ENCODE results near the gene HOXC6.

The HOXC6 gene

DNA sequence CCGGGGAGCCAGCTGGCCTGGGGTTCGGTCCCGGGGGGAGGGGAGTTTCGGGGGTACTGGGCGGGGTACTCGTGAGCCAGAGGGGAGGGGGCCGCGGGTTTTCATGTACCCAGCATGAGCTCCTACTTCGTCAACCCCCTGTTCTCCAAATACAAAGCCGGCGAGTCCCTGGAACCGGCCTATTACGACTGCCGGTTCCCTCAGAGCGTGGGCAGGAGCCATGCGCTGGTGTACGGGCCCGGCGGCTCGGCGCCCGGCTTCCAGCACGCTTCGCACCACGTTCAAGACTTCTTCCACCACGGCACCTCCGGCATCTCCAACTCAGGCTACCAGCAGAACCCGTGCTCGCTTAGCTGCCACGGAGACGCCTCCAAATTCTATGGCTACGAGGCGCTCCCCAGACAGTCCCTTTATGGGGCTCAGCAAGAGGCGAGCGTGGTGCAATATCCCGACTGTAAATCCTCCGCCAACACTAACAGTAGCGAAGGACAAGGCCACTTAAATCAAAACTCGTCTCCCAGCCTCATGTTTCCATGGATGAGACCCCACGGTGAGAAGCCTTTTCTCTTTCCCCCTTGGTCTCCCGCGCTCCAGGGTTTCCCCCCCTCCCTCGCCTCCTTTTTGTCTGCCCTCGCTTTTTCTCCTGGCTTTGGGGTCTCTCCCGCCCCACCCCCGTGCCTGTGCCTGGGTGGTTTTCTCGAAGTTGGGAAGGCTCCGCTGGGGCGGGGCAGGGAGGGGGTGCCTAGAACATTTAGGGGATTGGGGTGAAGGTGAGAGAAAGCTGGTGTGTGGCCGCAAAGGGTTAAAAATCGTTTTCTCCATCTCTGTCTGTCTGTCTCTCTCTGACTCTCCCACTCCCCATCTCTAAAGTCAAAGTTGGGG, 18.8 kb upstream of the HOXC6 start:
- no peak overlapping the region for H3K27ac ChIP-seq (ENCODE audit: poor library complexity, severe bottlenecking)
- H3K4me1 ChIP-seq (ENCODE audit: insufficient read depth, poor library complexity, severe bottlenecking): no peaks in the 10 kb centered on the region
- no peak for DNase-seq (ENCODE audit: low spot score)
- no peaks in the 10 kb centered on the region for H3K9me3 ChIP-seq (ENCODE audit: severe bottlenecking)
- TF ChIP-seq, protein P1, sequence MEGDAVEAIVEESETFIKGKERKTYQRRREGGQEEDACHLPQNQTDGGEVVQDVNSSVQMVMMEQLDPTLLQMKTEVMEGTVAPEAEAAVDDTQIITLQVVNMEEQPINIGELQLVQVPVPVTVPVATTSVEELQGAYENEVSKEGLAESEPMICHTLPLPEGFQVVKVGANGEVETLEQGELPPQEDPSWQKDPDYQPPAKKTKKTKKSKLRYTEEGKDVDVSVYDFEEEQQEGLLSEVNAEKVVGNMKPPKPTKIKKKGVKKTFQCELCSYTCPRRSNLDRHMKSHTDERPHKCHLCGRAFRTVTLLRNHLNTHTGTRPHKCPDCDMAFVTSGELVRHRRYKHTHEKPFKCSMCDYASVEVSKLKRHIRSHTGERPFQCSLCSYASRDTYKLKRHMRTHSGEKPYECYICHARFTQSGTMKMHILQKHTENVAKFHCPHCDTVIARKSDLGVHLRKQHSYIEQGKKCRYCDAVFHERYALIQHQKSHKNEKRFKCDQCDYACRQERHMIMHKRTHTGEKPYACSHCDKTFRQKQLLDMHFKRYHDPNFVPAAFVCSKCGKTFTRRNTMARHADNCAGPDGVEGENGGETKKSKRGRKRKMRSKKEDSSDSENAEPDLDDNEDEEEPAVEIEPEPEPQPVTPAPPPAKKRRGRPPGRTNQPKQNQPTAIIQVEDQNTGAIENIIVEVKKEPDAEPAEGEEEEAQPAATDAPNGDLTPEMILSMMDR (IDR thresholded peaks at IDR 0.05; ENCODE audit: poor library complexity, severe bottlenecking): no peak
- H3K27me3 ChIP-seq (ENCODE audit: insufficient read depth, poor library complexity, severe bottlenecking): peaks cover 93% of the 10 kb centered on the region
- H3K36me3 ChIP-seq (ENCODE audit: low read depth): no peaks in the 10 kb centered on the region
- ATAC-seq (ENCODE audit: low read depth): peak; percentile 48
- peak overlapping the region; percentile 25 for H3K4me3 ChIP-seq (ENCODE audit: severe bottlenecking)

DNA sequence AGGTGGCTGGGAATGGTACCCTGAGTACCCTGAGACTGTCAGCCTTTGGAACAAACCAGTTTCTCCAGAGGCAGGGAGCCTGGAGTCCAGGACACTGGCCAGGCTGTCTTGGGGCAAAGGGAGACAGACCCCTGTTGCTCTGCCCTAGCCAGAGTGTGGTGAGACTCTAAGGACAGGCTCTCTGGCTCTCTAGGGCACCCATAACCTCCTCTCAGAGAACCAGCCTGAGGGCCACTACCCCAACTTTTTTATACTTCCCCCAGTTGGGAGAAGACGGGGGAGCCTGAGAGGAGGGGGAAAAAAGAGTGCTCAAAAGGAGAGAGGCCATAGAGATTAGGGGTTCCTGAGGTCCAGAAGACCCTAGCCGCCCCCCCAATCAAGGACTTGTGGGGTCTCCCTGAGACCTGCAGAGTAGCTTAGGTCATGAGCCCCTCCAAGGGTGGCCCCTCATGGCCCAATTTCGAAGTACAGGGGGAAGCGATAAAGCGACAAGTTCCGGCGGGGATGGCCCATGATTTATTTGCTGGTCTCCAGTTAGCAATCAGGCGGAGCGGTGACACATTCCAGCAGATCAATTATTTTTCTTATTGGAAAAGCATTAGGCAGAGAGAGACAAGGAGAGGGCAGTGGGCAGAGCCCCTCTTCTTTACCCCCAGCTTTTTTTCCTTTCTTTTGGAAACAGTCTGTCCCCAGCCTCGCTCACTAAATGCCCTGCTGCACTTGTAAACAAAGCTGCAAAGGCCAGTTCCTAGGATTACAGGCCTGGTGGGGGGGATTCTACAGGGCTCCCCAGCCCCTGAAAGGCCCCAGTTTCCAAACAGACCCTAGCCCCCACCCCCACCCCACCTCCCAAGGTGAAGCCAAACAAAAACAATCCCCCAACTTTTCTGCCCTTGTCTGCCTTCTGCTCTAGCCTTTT, 17.9 kb upstream of the HOXC6 start:
- DNase-seq (ENCODE audit: low spot score): no peak
- H3K4me3 ChIP-seq (ENCODE audit: severe bottlenecking): no peak overlapping the region
- TF ChIP-seq, protein P1 (IDR thresholded peaks at IDR 0.05; ENCODE audit: poor library complexity, severe bottlenecking): no peak
- no peaks in the 10 kb centered on the region for H3K4me1 ChIP-seq (ENCODE audit: insufficient read depth, poor library complexity, severe bottlenecking)
- H3K27ac ChIP-seq (ENCODE audit: poor library complexity, severe bottlenecking): no peak overlapping the region
- no peaks in the 10 kb centered on the region for H3K9me3 ChIP-seq (ENCODE audit: severe bottlenecking)
- H3K36me3 ChIP-seq (ENCODE audit: low read depth): no peaks in the 10 kb centered on the region
- H3K27me3 ChIP-seq (ENCODE audit: insufficient read depth, poor library complexity, severe bottlenecking): peaks cover 93% of the 10 kb centered on the region
- no peak for ATAC-seq (ENCODE audit: low read depth)

DNA sequence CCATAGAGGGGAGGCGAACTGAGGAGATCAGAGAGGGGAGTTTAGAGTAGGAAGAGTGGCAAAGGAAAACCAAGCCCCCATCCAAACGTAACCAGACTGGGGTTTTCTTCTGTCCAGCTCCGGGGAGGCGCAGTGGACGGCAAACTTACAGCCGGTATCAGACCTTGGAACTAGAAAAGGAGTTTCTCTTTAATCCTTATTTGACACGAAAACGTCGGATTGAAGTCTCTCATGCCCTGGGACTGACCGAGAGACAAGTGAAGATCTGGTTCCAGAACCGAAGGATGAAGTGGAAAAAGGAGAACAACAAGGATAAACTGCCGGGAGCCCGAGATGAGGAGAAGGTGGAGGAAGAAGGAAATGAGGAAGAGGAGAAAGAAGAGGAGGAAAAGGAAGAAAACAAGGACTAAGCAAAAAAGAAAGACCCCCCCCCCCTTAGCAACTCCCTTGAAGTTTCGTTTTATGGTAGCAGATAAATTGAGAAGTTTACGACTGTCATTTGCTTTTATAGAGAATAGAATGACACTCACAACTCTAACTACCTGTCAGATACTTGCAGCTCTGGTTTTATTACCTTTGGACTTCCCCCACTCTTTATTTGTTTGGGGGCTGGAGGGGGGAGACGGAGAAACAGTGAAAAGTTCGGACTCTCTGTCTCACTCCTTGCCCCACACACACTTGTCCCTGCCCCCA, 17.1 kb upstream of the HOXC6 start:
- H3K27ac ChIP-seq (ENCODE audit: poor library complexity, severe bottlenecking): no peak overlapping the region
- DNase-seq (ENCODE audit: low spot score): no peak
- H3K4me3 ChIP-seq (ENCODE audit: severe bottlenecking): peak overlapping the region; percentile 4
- H3K27me3 ChIP-seq (ENCODE audit: insufficient read depth, poor library complexity, severe bottlenecking): peaks cover 93% of the 10 kb centered on the region
- no peak for ATAC-seq (ENCODE audit: low read depth)
- no peaks in the 10 kb centered on the region for H3K36me3 ChIP-seq (ENCODE audit: low read depth)
- no peaks in the 10 kb centered on the region for H3K4me1 ChIP-seq (ENCODE audit: insufficient read depth, poor library complexity, severe bottlenecking)
- H3K9me3 ChIP-seq (ENCODE audit: severe bottlenecking): no peaks in the 10 kb centered on the region
- TF ChIP-seq, protein P1 (IDR thresholded peaks at IDR 0.05; ENCODE audit: poor library complexity, severe bottlenecking): no peak

DNA sequence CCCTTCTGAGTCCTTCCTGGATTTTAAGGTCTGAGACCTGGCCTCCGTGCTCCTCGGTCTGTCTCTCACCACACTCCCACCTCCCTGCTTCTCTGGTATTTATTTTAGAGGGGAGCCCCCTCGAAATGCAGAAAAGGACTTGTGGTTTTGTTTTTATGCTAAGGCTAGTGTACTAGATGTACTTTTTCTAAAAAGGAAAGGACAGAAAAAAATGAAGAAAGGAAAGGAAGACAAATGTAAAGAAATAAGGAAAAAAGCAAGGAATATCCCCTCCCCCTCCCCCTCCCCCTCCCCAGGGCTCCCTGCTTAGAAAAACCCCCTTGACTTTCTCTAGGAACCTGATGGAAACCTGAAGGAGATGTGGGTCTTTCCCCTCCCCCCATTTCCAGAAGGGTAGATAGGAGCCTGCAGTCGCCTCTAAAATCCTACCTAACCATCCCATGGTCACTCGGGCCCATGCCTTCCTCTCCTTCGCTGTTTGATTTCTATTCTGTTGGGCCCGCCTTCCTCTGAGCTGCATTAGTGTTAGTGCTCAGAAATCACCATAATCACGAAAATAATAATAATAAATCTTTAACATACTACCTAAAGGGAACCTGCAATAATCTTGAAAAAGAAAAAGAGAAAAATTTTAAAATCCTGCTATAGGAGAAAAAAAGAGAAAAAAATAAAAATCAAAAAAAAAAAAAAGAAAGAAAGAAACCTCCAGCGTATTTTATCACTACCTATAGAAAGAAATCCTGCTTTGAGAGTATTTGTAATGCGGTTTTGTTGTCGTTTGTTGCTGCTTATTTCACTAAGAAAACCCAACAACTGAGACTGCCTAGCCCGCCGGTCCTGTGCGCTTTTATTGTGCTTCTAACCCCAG, 16.3 kb upstream of the HOXC6 start:
- no peak for DNase-seq (ENCODE audit: low spot score)
- TF ChIP-seq, protein P1 (IDR thresholded peaks at IDR 0.05; ENCODE audit: poor library complexity, severe bottlenecking): no peak
- Histone ChIP-seq H3K9me3 (ENCODE audit: severe bottlenecking) (no peaks in the 10 kb centered on the region), H3K36me3 (ENCODE audit: low read depth) (no peaks in the 10 kb centered on the region), H3K4me1 (ENCODE audit: insufficient read depth, poor library complexity, severe bottlenecking) (no peaks in the 10 kb centered on the region), H3K4me3 (ENCODE audit: severe bottlenecking) (no peak overlapping the region), H3K27me3 (ENCODE audit: insufficient read depth, poor library complexity, severe bottlenecking) (peaks cover 91% of the 10 kb centered on the region), H3K27ac (ENCODE audit: poor library complexity, severe bottlenecking) (no peak overlapping the region)
- ATAC-seq (ENCODE audit: low read depth): no peak
